ENCODE measurements around the gene XPR1.
A peak's percentile ranks its signal among the peaks of the same experiment; 100 is the strongest.

The XPR1 gene

GRCh38 chr1:180631766-180632325, at the start of gene XPR1:
Gene XPR1, plus strand, starts transcription at chr1:180632022. Its CDS starts 180 bp downstream, at chr1:180632202.
- Histone ChIP-seq H3K36me3 (replicated peaks; ENCODE audit: low read depth, low read length) (no peaks in the 10 kb centered on the region), H2AFZ (ENCODE audit: low read depth, low read length) (peak within 1 kb of the TSS; percentile 82), H3K4me3 (ENCODE audit: low read length) (peak within 1 kb of the TSS; percentile 85), H4K20me1 (ENCODE audit: insufficient read depth, low read length) (peaks cover 8% of the 10 kb centered on the region; the same call in 1 of the 2 replicates), H3K4me1 (ENCODE audit: low read length) (peaks cover 19% of the 10 kb centered on the region), H3K9me3 (ENCODE audit: insufficient read depth, low read length) (no peaks in the 10 kb centered on the region), H3K9ac (ENCODE audit: low read length) (peak within 1 kb of the TSS; percentile 77), H3K27me3 (ENCODE audit: low read depth, low read length) (no peaks in the 10 kb centered on the region), H3K27ac (ENCODE audit: low read length) (peak within 1 kb of the TSS; percentile 47), H3K79me2 (ENCODE audit: low read length) (peaks cover 28% of the 10 kb centered on the region), H3K4me2 (ENCODE audit: low read length) (peak within 1 kb of the TSS; percentile 96)
- peak; percentile 38 for TF ChIP-seq CTCF (IDR thresholded peaks at IDR 0.05; ENCODE audit: low read depth, low read length)
- no peak for TF ChIP-seq EZH2phosphoT487 (IDR thresholded peaks at IDR 0.05; ENCODE audit: low read depth)

GRCh38 chr1:180584869-180585268, 47.0 kb upstream of the XPR1 start:
- Histone ChIP-seq H3K36me3 (replicated peaks; ENCODE audit: low read depth, low read length) (no peaks in the 10 kb centered on the region), H3K27me3 (ENCODE audit: low read depth, low read length) (0 out of 2 replicates have a peak, but pooled peaks cover 4% of the 10 kb centered on the region), H3K9me3 (ENCODE audit: insufficient read depth, low read length) (no peaks in the 10 kb centered on the region), H3K4me2 (ENCODE audit: low read length) (no peak overlapping the region), H3K9ac (ENCODE audit: low read length) (no peak overlapping the region), H3K4me3 (ENCODE audit: low read length) (no peak overlapping the region), H4K20me1 (ENCODE audit: insufficient read depth, low read length) (no peaks in the 10 kb centered on the region), H3K27ac (ENCODE audit: low read length) (no peak overlapping the region), H2AFZ (ENCODE audit: low read depth, low read length) (no peak overlapping the region), H3K79me2 (ENCODE audit: low read length) (no peaks in the 10 kb centered on the region), H3K4me1 (ENCODE audit: low read length) (no peaks in the 10 kb centered on the region)
- no peak for TF ChIP-seq EZH2phosphoT487 (IDR thresholded peaks at IDR 0.05; ENCODE audit: low read depth)
- TF ChIP-seq CTCF (IDR thresholded peaks at IDR 0.05; ENCODE audit: low read depth, low read length), result no peak

- Histone ChIP-seq H3K27ac (ENCODE audit: low read length) (no peak overlapping the region), H3K9ac (ENCODE audit: low read length) (no peak overlapping the region), H3K36me3 (replicated peaks; ENCODE audit: low read depth, low read length) (no peaks in the 10 kb centered on the region), H3K4me3 (ENCODE audit: low read length) (no peak overlapping the region), H3K79me2 (ENCODE audit: low read length) (no peaks in the 10 kb centered on the region), H2AFZ (ENCODE audit: low read depth, low read length) (no peak overlapping the region), H3K9me3 (ENCODE audit: insufficient read depth, low read length) (no peaks in the 10 kb centered on the region), H4K20me1 (ENCODE audit: insufficient read depth, low read length) (no peaks in the 10 kb centered on the region), H3K4me2 (ENCODE audit: low read length) (no peak overlapping the region), H3K27me3 (ENCODE audit: low read depth, low read length) (0 out of 2 replicates have a peak, but pooled peaks cover 4% of the 10 kb centered on the region), H3K4me1 (ENCODE audit: low read length) (no peaks in the 10 kb centered on the region)
- no peak for TF ChIP-seq EZH2phosphoT487 (IDR thresholded peaks at IDR 0.05; ENCODE audit: low read depth)
- no peak for TF ChIP-seq CTCF (IDR thresholded peaks at IDR 0.05; ENCODE audit: low read depth, low read length)
Measured at GRCh38 chr1:180585994-180586359, 45.8 kb upstream of the XPR1 start.

- no peak overlapping the region for H3K4me3 ChIP-seq (ENCODE audit: low read length)
- TF ChIP-seq CTCF (IDR thresholded peaks at IDR 0.05; ENCODE audit: low read depth, low read length) (no peak), EZH2phosphoT487 (IDR thresholded peaks at IDR 0.05; ENCODE audit: low read depth) (no peak)
- H3K9me3 ChIP-seq (ENCODE audit: insufficient read depth, low read length), result no peaks in the 10 kb centered on the region
- no peak overlapping the region for H3K4me2 ChIP-seq (ENCODE audit: low read length)
- H3K27ac ChIP-seq (ENCODE audit: low read length), result no peak overlapping the region
- no peak overlapping the region for H3K9ac ChIP-seq (ENCODE audit: low read length)
- no peaks in the 10 kb centered on the region for H3K36me3 ChIP-seq (replicated peaks; ENCODE audit: low read depth, low read length)
- no peaks in the 10 kb centered on the region for H4K20me1 ChIP-seq (ENCODE audit: insufficient read depth, low read length)
- no peaks in the 10 kb centered on the region for H3K4me1 ChIP-seq (ENCODE audit: low read length)
- 0 out of 2 replicates have a peak, but pooled peaks cover 4% of the 10 kb centered on the region for H3K27me3 ChIP-seq (ENCODE audit: low read depth, low read length)
- H3K79me2 ChIP-seq (ENCODE audit: low read length), result no peaks in the 10 kb centered on the region
- no peak overlapping the region for H2AFZ ChIP-seq (ENCODE audit: low read depth, low read length)
Measured at GRCh38 chr1:180586671-180587155, 45.1 kb upstream of the XPR1 start.
